ENCODE data around the gene TMED10. TPM values are rescaled to one million over a fixed set of nuclear protein-coding genes. Genes with fewer than 3 reads are reported as not detected.
A peak's percentile ranks its signal among the peaks of the same experiment; 100 is the strongest.
"Not testable (repeated sequence)": the region's sequence is repeated elsewhere in the genome, so short reads cannot be mapped to it uniquely, and the experiment has no call there.

TMED10 gene
- polyA plus RNA-seq, 1 donor from 2014 or later: 146 TPM

DNA sequence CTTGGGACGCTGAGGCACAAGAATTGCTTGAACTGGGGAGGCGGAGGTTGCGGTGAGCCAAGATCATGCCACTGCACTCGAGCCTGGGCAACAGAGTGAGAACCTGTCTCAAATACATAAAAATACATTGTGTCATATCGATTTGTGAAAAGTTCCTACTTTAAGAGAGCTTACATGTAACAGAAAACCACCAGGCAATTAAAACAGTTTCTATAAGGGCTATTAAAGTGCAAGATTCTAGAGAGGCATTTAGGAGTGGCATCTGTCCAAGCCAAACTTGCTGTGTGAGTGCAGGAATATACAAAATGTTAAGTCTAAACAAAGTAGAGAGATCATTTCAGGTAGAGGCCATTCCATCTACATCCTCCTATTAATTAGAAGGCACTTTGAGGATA, 47.8 kb downstream of the TMED10 start:
- Histone ChIP-seq H2AFZ (ENCODE audit: low read depth, low read length) (no peak overlapping the region), H3K4me3 (ENCODE audit: low read length) (no peak overlapping the region), H4K20me1 (ENCODE audit: insufficient read depth) (no peaks in the 10 kb centered on the region), H3K4me2 (ENCODE audit: low read length) (no peak overlapping the region), H3K9me3 (ENCODE audit: low read length) (no peaks in the 10 kb centered on the region), H3K27me3 (ENCODE audit: insufficient read depth, low read depth, low read length) (no peaks in the 10 kb centered on the region), H3K9me2 (ENCODE audit: insufficient read depth, low read length) (no peaks in the 10 kb centered on the region), H3K27ac (ENCODE audit: low read length) (no peak overlapping the region), H3K79me2 (replicated peaks; ENCODE audit: insufficient read depth, low read length) (no peaks in the 10 kb centered on the region), H3K9ac (ENCODE audit: low read length) (no peak overlapping the region), H3K36me3 (ENCODE audit: insufficient read depth, low read length) (peaks cover 3% of the 10 kb centered on the region), H3F3A (ENCODE audit: insufficient read depth, low read length, poor library complexity, severe bottlenecking) (no peaks in the 10 kb centered on the region)
- TF ChIP-seq EZH2 (IDR thresholded peaks at IDR 0.05; ENCODE audit: borderline replicate concordance, insufficient read depth, low read length, poor library complexity, severe bottlenecking): no peak
- no peak for TF ChIP-seq TAF1 (IDR thresholded peaks at IDR 0.05; ENCODE audit: low read depth)
- no peak for TF ChIP-seq MXI1 (conservative IDR thresholded peaks at IDR 0.05; ENCODE audit: poor library complexity, severe bottlenecking)
- TF ChIP-seq, protein P1, sequence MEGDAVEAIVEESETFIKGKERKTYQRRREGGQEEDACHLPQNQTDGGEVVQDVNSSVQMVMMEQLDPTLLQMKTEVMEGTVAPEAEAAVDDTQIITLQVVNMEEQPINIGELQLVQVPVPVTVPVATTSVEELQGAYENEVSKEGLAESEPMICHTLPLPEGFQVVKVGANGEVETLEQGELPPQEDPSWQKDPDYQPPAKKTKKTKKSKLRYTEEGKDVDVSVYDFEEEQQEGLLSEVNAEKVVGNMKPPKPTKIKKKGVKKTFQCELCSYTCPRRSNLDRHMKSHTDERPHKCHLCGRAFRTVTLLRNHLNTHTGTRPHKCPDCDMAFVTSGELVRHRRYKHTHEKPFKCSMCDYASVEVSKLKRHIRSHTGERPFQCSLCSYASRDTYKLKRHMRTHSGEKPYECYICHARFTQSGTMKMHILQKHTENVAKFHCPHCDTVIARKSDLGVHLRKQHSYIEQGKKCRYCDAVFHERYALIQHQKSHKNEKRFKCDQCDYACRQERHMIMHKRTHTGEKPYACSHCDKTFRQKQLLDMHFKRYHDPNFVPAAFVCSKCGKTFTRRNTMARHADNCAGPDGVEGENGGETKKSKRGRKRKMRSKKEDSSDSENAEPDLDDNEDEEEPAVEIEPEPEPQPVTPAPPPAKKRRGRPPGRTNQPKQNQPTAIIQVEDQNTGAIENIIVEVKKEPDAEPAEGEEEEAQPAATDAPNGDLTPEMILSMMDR (IDR thresholded peaks at IDR 0.05; ENCODE audit: poor library complexity, severe bottlenecking): no peak
- TF ChIP-seq SMC3 (conservative IDR thresholded peaks at IDR 0.05; ENCODE audit: poor library complexity): no peak
- TF ChIP-seq RAD21 (conservative IDR thresholded peaks at IDR 0.05): no peak
- TF ChIP-seq POLR2AphosphoS5 (IDR thresholded peaks at IDR 0.05): no peak

DNA sequence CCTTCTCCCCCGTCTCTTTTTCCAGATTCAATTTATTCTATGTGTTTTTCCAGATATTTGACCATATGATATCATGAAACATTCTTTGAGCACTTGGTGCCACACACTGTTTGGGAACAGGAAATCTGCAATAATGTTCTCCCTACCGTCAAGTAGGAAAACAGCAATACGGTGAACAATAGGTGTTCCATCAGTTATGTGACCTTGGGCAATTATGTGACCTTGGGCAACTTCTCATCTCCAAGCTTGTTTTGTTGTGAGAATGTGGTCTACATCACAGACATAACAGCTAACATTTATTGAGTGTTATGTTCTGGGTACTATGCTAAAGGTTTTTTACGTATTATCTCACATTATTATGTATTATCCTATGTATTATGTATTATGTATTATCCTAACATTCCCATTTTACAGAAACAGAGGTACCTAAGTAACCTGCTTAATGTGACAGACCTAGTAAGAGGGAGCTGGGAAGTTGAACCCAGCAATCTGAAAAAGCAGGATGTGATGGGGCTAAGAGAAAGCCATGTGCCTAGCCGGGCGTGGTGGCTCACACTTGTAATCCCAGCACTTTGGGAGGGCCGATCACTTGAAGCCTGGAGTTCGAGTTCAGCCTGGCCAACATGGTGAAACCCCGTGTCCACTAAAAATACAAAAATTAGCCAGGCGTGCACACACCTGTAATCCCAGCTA, 48.4 kb downstream of the TMED10 start:
- H3K4me2 ChIP-seq (ENCODE audit: low read length): no peak overlapping the region
- H3F3A ChIP-seq (ENCODE audit: insufficient read depth, low read length, poor library complexity, severe bottlenecking): no peaks in the 10 kb centered on the region
- H3K79me2 ChIP-seq (replicated peaks; ENCODE audit: insufficient read depth, low read length): no peaks in the 10 kb centered on the region
- TF ChIP-seq RAD21 (conservative IDR thresholded peaks at IDR 0.05) (no peak), TAF1 (IDR thresholded peaks at IDR 0.05; ENCODE audit: low read depth) (no peak), MXI1 (conservative IDR thresholded peaks at IDR 0.05; ENCODE audit: poor library complexity, severe bottlenecking) (no peak), POLR2AphosphoS5 (IDR thresholded peaks at IDR 0.05) (no peak), EP300 (conservative IDR thresholded peaks at IDR 0.05; ENCODE audit: poor library complexity, severe bottlenecking) (no peak)
- TF ChIP-seq, protein P1 (IDR thresholded peaks at IDR 0.05; ENCODE audit: poor library complexity, severe bottlenecking): no peak
- no peaks in the 10 kb centered on the region for H4K20me1 ChIP-seq (ENCODE audit: insufficient read depth)
- no peak overlapping the region for H2AFZ ChIP-seq (ENCODE audit: low read depth, low read length)
- H3K27ac ChIP-seq (ENCODE audit: low read length): no peak overlapping the region
- no peaks in the 10 kb centered on the region for H3K9me3 ChIP-seq (ENCODE audit: low read length)
- H3K27me3 ChIP-seq (ENCODE audit: insufficient read depth, low read depth, low read length): no peaks in the 10 kb centered on the region
- H3K4me3 ChIP-seq (ENCODE audit: low read length): no peak overlapping the region
- H3K36me3 ChIP-seq (ENCODE audit: insufficient read depth, low read length): no peaks in the 10 kb centered on the region
- no peak overlapping the region for H3K9ac ChIP-seq (ENCODE audit: low read length)
- no peaks in the 10 kb centered on the region for H3K9me2 ChIP-seq (ENCODE audit: insufficient read depth, low read length)

DNA sequence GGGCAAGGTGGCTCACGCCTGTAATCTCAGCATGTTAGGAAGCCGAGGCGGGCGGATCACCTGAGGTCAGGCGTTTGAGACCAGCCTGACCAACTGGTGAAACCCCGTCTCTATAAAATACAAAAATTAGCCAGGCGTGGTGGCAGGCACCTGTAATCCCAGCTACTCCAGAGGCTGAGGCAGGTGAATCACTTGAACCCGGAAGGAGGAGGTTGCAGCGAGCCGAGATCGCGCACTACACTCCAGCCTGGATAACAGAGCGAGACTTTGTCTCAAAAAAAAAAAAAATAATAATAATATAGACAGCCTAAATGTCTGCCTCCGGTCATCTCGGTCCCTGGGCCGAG, 49.0 kb downstream of the TMED10 start:
- H3K9ac ChIP-seq (ENCODE audit: low read length): peak overlapping the region; percentile 72
- H3F3A ChIP-seq (ENCODE audit: insufficient read depth, low read length, poor library complexity, severe bottlenecking); H3K36me3 ChIP-seq (ENCODE audit: insufficient read depth, low read length); H3K9me3 ChIP-seq (ENCODE audit: low read length); H4K20me1 ChIP-seq (ENCODE audit: insufficient read depth); H3K79me2 ChIP-seq (replicated peaks; ENCODE audit: insufficient read depth, low read length); H3K27me3 ChIP-seq (ENCODE audit: insufficient read depth, low read depth, low read length); H3K4me2 ChIP-seq (ENCODE audit: low read length); H3K9me2 ChIP-seq (ENCODE audit: insufficient read depth, low read length): not testable (repeated sequence)
- H3K27ac ChIP-seq (ENCODE audit: low read length): peak overlapping the region; percentile 33
- peak overlapping the region; percentile 71 for H3K4me3 ChIP-seq (ENCODE audit: low read length)
- peak overlapping the region; percentile 69 for H2AFZ ChIP-seq (ENCODE audit: low read depth, low read length)
